ENCODE results near the gene SEC14L3.

SEC14L3 gene

GRCh38 chr22:30423301-30423958 is 48.4 kb downstream of the SEC14L3 start:
- Histone ChIP-seq H3K36me3 (ENCODE audit: insufficient read depth, insufficient read length, low read length) (peaks cover 29% of the 10 kb centered on the region), H3K27me3 (ENCODE audit: insufficient read depth, insufficient read length) (no peaks in the 10 kb centered on the region), H3K9me3 (ENCODE audit: insufficient read depth, low read length) (no peaks in the 10 kb centered on the region), H3K4me3 (ENCODE audit: insufficient read length, low read depth) (peak overlapping the region; percentile 82), H3K9ac (ENCODE audit: insufficient read length, low read depth) (peak overlapping the region; percentile 96), H3K4me1 (ENCODE audit: insufficient read depth, insufficient read length) (no peaks in the 10 kb centered on the region)
- DNase-seq (ENCODE audit: low read depth, low spot score), result no peak
- TF ChIP-seq YY1 (IDR thresholded peaks at IDR 0.05; ENCODE audit: insufficient read depth, insufficient read length) (no peak), ZNF274 (IDR thresholded peaks at IDR 0.05; ENCODE audit: low read depth, low read length) (no peak), SUZ12 (IDR thresholded peaks at IDR 0.05; ENCODE audit: extremely low read depth, insufficient read depth, insufficient read length) (no peak)

- Histone ChIP-seq H3K9ac (ENCODE audit: insufficient read length, low read depth) (peak overlapping the region; percentile 96), H3K4me3 (ENCODE audit: insufficient read length, low read depth) (peak overlapping the region; percentile 82), H3K36me3 (ENCODE audit: insufficient read depth, insufficient read length, low read length) (peaks cover 29% of the 10 kb centered on the region), H3K9me3 (ENCODE audit: insufficient read depth, low read length) (no peaks in the 10 kb centered on the region), H3K27me3 (ENCODE audit: insufficient read depth, insufficient read length) (no peaks in the 10 kb centered on the region), H3K4me1 (ENCODE audit: insufficient read depth, insufficient read length) (no peaks in the 10 kb centered on the region)
- peak; percentile 43 for DNase-seq (ENCODE audit: low read depth, low spot score)
- TF ChIP-seq SUZ12 (IDR thresholded peaks at IDR 0.05; ENCODE audit: extremely low read depth, insufficient read depth, insufficient read length) (no peak), ZNF274 (IDR thresholded peaks at IDR 0.05; ENCODE audit: low read depth, low read length) (no peak), YY1 (IDR thresholded peaks at IDR 0.05; ENCODE audit: insufficient read depth, insufficient read length) (no peak)
Measured at GRCh38 chr22:30422481-30423300, 49.1 kb downstream of the SEC14L3 start.

- peaks cover 29% of the 10 kb centered on the region for H3K36me3 ChIP-seq (ENCODE audit: insufficient read depth, insufficient read length, low read length)
- TF ChIP-seq ZNF274 (IDR thresholded peaks at IDR 0.05; ENCODE audit: low read depth, low read length) (no peak), YY1 (IDR thresholded peaks at IDR 0.05; ENCODE audit: insufficient read depth, insufficient read length) (no peak)
- H3K9ac ChIP-seq (ENCODE audit: insufficient read length, low read depth), result peak overlapping the region; percentile 96
- H3K9me3 ChIP-seq (ENCODE audit: insufficient read depth, low read length), result no peaks in the 10 kb centered on the region
- H3K4me3 ChIP-seq (ENCODE audit: insufficient read length, low read depth), result no peak overlapping the region
- no peaks in the 10 kb centered on the region for H3K4me1 ChIP-seq (ENCODE audit: insufficient read depth, insufficient read length)
- no peaks in the 10 kb centered on the region for H3K27me3 ChIP-seq (ENCODE audit: insufficient read depth, insufficient read length)
- no peak for DNase-seq (ENCODE audit: low read depth, low spot score)
Measured at GRCh38 chr22:30421695-30422480, 49.9 kb downstream of the SEC14L3 start.

- no peak for DNase-seq (ENCODE audit: low read depth, low spot score)
- TF ChIP-seq ZNF274 (IDR thresholded peaks at IDR 0.05; ENCODE audit: low read depth, low read length), result no peak
- TF ChIP-seq YY1 (IDR thresholded peaks at IDR 0.05; ENCODE audit: insufficient read depth, insufficient read length), result no peak
- no peak for TF ChIP-seq SUZ12 (IDR thresholded peaks at IDR 0.05; ENCODE audit: extremely low read depth, insufficient read depth, insufficient read length)
- Histone ChIP-seq H3K4me1 (ENCODE audit: insufficient read depth, insufficient read length) (peaks cover under 1% of the 10 kb centered on the region), H3K4me3 (ENCODE audit: insufficient read length, low read depth) (no peak overlapping the region), H3K27me3 (ENCODE audit: insufficient read depth, insufficient read length) (no peaks in the 10 kb centered on the region), H3K36me3 (ENCODE audit: insufficient read depth, insufficient read length, low read length) (peaks cover 37% of the 10 kb centered on the region), H3K9me3 (ENCODE audit: insufficient read depth, low read length) (no peaks in the 10 kb centered on the region), H3K9ac (ENCODE audit: insufficient read length, low read depth) (no peak overlapping the region)
Measured at GRCh38 chr22:30420347-30421125, 51.3 kb downstream of the SEC14L3 start.

GRCh38 chr22:30416837-30417236 is 55.0 kb downstream of the SEC14L3 start:
- Histone ChIP-seq H3K27me3 (ENCODE audit: insufficient read depth, insufficient read length) (no peaks in the 10 kb centered on the region), H3K9ac (ENCODE audit: insufficient read length, low read depth) (no peak overlapping the region), H3K4me1 (ENCODE audit: insufficient read depth, insufficient read length) (peaks cover 2% of the 10 kb centered on the region), H3K36me3 (ENCODE audit: insufficient read depth, insufficient read length, low read length) (peaks cover 40% of the 10 kb centered on the region), H3K9me3 (ENCODE audit: insufficient read depth, low read length) (no peaks in the 10 kb centered on the region), H3K4me3 (ENCODE audit: insufficient read length, low read depth) (no peak overlapping the region)
- no peak for DNase-seq (ENCODE audit: low read depth, low spot score)
- no peak for TF ChIP-seq YY1 (IDR thresholded peaks at IDR 0.05; ENCODE audit: insufficient read depth, insufficient read length)
- TF ChIP-seq ZNF274 (IDR thresholded peaks at IDR 0.05; ENCODE audit: low read depth, low read length), result no peak
- no peak for TF ChIP-seq SUZ12 (IDR thresholded peaks at IDR 0.05; ENCODE audit: extremely low read depth, insufficient read depth, insufficient read length)

- Histone ChIP-seq H3K9ac (ENCODE audit: insufficient read length, low read depth) (no peak overlapping the region), H3K36me3 (ENCODE audit: insufficient read depth, insufficient read length, low read length) (peaks cover 40% of the 10 kb centered on the region), H3K4me3 (ENCODE audit: insufficient read length, low read depth) (no peak overlapping the region), H3K9me3 (ENCODE audit: insufficient read depth, low read length) (no peaks in the 10 kb centered on the region), H3K4me1 (ENCODE audit: insufficient read depth, insufficient read length) (peaks cover 2% of the 10 kb centered on the region), H3K27me3 (ENCODE audit: insufficient read depth, insufficient read length) (no peaks in the 10 kb centered on the region)
- no peak for TF ChIP-seq SUZ12 (IDR thresholded peaks at IDR 0.05; ENCODE audit: extremely low read depth, insufficient read depth, insufficient read length)
- TF ChIP-seq ZNF274 (IDR thresholded peaks at IDR 0.05; ENCODE audit: low read depth, low read length), result no peak
- TF ChIP-seq YY1 (IDR thresholded peaks at IDR 0.05; ENCODE audit: insufficient read depth, insufficient read length), result no peak
- DNase-seq (ENCODE audit: low read depth, low spot score), result no peak
Measured at GRCh38 chr22:30416403-30416802, 55.4 kb downstream of the SEC14L3 start.
